Mucosa of descending colon (tissue), 3 donors: ENCODE results near the gene ZDHHC7. TPM values are rescaled to one million over a fixed set of nuclear protein-coding genes. Genes with fewer than 3 reads are reported as not detected.

Experiments
- ATAC-seq: fragments of 200-7000 bp; cut with Tn5 transposase; one replicate; pipeline ENCODE4 v1.9.1; 2020; ENCODE audit warnings: mild to moderate bottlenecking, moderate library complexity
- DNase-seq, 3 donors: peaks; one replicate each; pipeline ENCODE4 v3.0.0-alpha.2; 2020
- H3K36me3 ChIP-seq: fragments of 200-600 bp; one replicate; pipeline ENCODE4 v1.8.0; 2021; ENCODE audit warnings: low read depth, mild to moderate bottlenecking
- H3K4me1 ChIP-seq: fragments of 200-600 bp; one replicate; pipeline ENCODE4 v1.8.0; 2021; ENCODE audit warnings: low read depth, mild to moderate bottlenecking
- H3K4me3 ChIP-seq: fragments of 200-600 bp; one replicate; pipeline ENCODE4 v1.8.0; 2021; ENCODE audit warnings: mild to moderate bottlenecking
- H3K9me3 ChIP-seq: fragments of 200-600 bp; one replicate; pipeline ENCODE4 v1.8.0; 2021; ENCODE audit warnings: mild to moderate bottlenecking
- CTCF ChIP-seq: fragments of 200-600 bp; IDR thresholded peaks from one replicate; pipeline ENCODE4 v1.8.0; 2022; ENCODE audit warnings: antibody characterized with exemption, mild to moderate bottlenecking
- intact Hi-C, 2 donors: fragments of 100-400 bp; cut with DNase I in 1 of 2; cut with micrococcal nuclease in 1 of 2; formaldehyde crosslinking; loops; one replicate each; pipeline versions ENCODE4 v1.11.0 to v1.11.1; 2022; cut with DNase I, micrococcal nuclease
- total RNA-seq, 3 donors: library from RNA; stranded (reverse); fragmentation: NEBNext Ultra II Directional in 2 of 3; extraction: Animal tissue kit (Norgen Biotek cat#: 25700) in 2 of 3; gene quantifications; one replicate each; pipeline versions ENCODE4 v1.2.1 to v1.2.4, GENCODE V29; 2021 to 2023
- donor health status: DM: no; HTN: no; CAD: no; lungs with moderate emphysema.
- donor health status: DM: no; HTN: no; CAD: no.
- donor health status: DM: no; HTN: yes; CAD: no.

The ZDHHC7 gene
- total RNA-seq, 3 donors from 2014 or later: 69.8 to 96.1 (median 78.7) TPM

- DNase-seq (no peak), ATAC-seq (no peak)
- TF ChIP-seq CTCF: no peak
- intact Hi-C loops: loop anchor here (5.0 kb wide), 1 partner anchor 221 kb away; no protein-coding TSS in a partner anchor
- H3K4me3 ChIP-seq: no peak overlapping the region
- H3K9me3 ChIP-seq: no peaks in the 10 kb centered on the region
- H3K4me1 ChIP-seq: no peaks in the 10 kb centered on the region
- peaks cover 7% of the 10 kb centered on the region for H3K36me3 ChIP-seq
Measured at GRCh38 chr16:84973236-84973635, 38.1 kb downstream of the ZDHHC7 start.

- TF ChIP-seq CTCF: peak; percentile 78
- intact Hi-C loops: loop anchor here (5.0 kb wide), 1 partner anchor 218 kb away; no protein-coding TSS in a partner anchor
- peaks cover 6% of the 10 kb centered on the region for H3K36me3 ChIP-seq
- ATAC-seq (peak; percentile 90), DNase-seq (peak; percentile 74 to 80 (median 79))
- no peaks in the 10 kb centered on the region for H3K9me3 ChIP-seq
- H3K4me1 ChIP-seq: no peaks in the 10 kb centered on the region
- no peak overlapping the region for H3K4me3 ChIP-seq
Measured at GRCh38 chr16:84970447-84971127, 40.7 kb downstream of the ZDHHC7 start.

- no peaks in the 10 kb centered on the region for H3K36me3 ChIP-seq
- TF ChIP-seq CTCF: no peak
- intact Hi-C loops: no loop called here
- H3K9me3 ChIP-seq: no peaks in the 10 kb centered on the region
- no peak overlapping the region for H3K4me3 ChIP-seq
- DNase-seq (no peak), ATAC-seq (no peak)
- H3K4me1 ChIP-seq: no peaks in the 10 kb centered on the region
Measured at GRCh38 chr16:84967828-84968227, 43.5 kb downstream of the ZDHHC7 start.

- ATAC-seq (no peak), DNase-seq (no peak)
- Histone ChIP-seq H3K4me1 (no peaks in the 10 kb centered on the region), H3K36me3 (no peaks in the 10 kb centered on the region), H3K9me3 (no peaks in the 10 kb centered on the region), H3K4me3 (no peak overlapping the region)
- TF ChIP-seq CTCF: no peak
- intact Hi-C loops: no loop called here
Measured at GRCh38 chr16:84965428-84966415, 45.6 kb downstream of the ZDHHC7 start.

- DNase-seq (no peak), ATAC-seq (no peak)
- H3K9me3 ChIP-seq: no peaks in the 10 kb centered on the region
- H3K4me3 ChIP-seq: no peak overlapping the region
- intact Hi-C loops: no loop called here
- no peaks in the 10 kb centered on the region for H3K4me1 ChIP-seq
- no peaks in the 10 kb centered on the region for H3K36me3 ChIP-seq
- no peak for TF ChIP-seq CTCF
Measured at GRCh38 chr16:84964386-84965128, 46.8 kb downstream of the ZDHHC7 start.
